ENCODE data around the gene TMEM217.

The TMEM217 gene

GRCh38 chr6:37225350-37226169 lies 32.4 kb downstream of the TMEM217 start:
- Histone ChIP-seq H3K27ac (ENCODE audit: low read length, poor library complexity, severe bottlenecking) (no peak overlapping the region), H2BK5ac (ENCODE audit: low read depth, low read length, poor library complexity, severe bottlenecking) (no peak overlapping the region), H3K9me3 (ENCODE audit: control insufficient read depth, low read length) (no peaks in the 10 kb centered on the region), H3K4me2 (ENCODE audit: low read length, poor library complexity, severe bottlenecking) (no peak overlapping the region), H2BK12ac (ENCODE audit: low read length in 2 of 2) (no peak overlapping the region), H2AFZ (ENCODE audit: low read depth, low read length) (no peak overlapping the region), H2AK5ac (ENCODE audit: low read length, severe bottlenecking) (no peak overlapping the region), H3K79me1 (replicated peaks; ENCODE audit: low read length, poor library complexity, severe bottlenecking) (peaks cover 2% of the 10 kb centered on the region), H3K36me3 (ENCODE audit: control insufficient read depth in 1 of 2, insufficient read depth in 2 of 2, low read depth in 1 of 2, low read length in 2 of 2) (no peaks in the 10 kb centered on the region), H3K27me3 (ENCODE audit: control insufficient read depth in 1 of 2, insufficient read depth in 1 of 2, low read length in 2 of 2) (no peaks in the 10 kb centered on the region), H2BK15ac (ENCODE audit: low read depth, poor library complexity, severe bottlenecking) (no peak overlapping the region), H4K91ac (ENCODE audit: low read length) (no peak overlapping the region), H3K23ac (ENCODE audit: low read length in 2 of 2) (no peak overlapping the region), H4K8ac (ENCODE audit: low read length) (no peak overlapping the region), H3K4me1 (ENCODE audit: control insufficient read depth, insufficient read depth, low read depth, low read length) (peaks cover 6% of the 10 kb centered on the region), H3K9ac (ENCODE audit: low read length) (no peak overlapping the region), H3K4me3 (ENCODE audit: insufficient read depth in 1 of 2, low read depth in 1 of 2, low read length in 2 of 2) (no peak overlapping the region), H3K4ac (ENCODE audit: low read depth in 1 of 2, low read length in 2 of 2) (no peak overlapping the region), H2BK120ac (ENCODE audit: low read depth, low read length) (no peak overlapping the region), H3K18ac (ENCODE audit: low read depth in 1 of 2, low read length in 2 of 2) (no peak overlapping the region), H3K14ac (ENCODE audit: low read length in 2 of 2) (no peak overlapping the region)
- 89% methylated on average over 4 of the region's 5 CpGs for WGBS
- DNase-seq, result no peak

GRCh38 chr6:37222992-37223391 lies 35.0 kb downstream of the TMEM217 start:
- H3K36me3 ChIP-seq (ENCODE audit: control insufficient read depth in 1 of 2, insufficient read depth in 2 of 2, low read depth in 1 of 2, low read length in 2 of 2), result no peaks in the 10 kb centered on the region
- no peak overlapping the region for H2BK5ac ChIP-seq (ENCODE audit: low read depth, low read length, poor library complexity, severe bottlenecking)
- H4K91ac ChIP-seq (ENCODE audit: low read length), result no peak overlapping the region

GRCh38 chr6:37222125-37222967 lies 35.6 kb downstream of the TMEM217 start:
- Histone ChIP-seq H2BK5ac (ENCODE audit: low read depth, low read length, poor library complexity, severe bottlenecking) (peak overlapping the region; percentile 68), H2BK120ac (ENCODE audit: low read depth, low read length) (peak overlapping the region; percentile 62), H3K9me3 (ENCODE audit: control insufficient read depth, low read length) (no peaks in the 10 kb centered on the region), H3K23ac (ENCODE audit: low read length in 2 of 2) (peak overlapping the region in 1 of 2 experiments; percentile 27), H2BK15ac (ENCODE audit: low read depth, poor library complexity, severe bottlenecking) (peak overlapping the region; percentile 75), H3K36me3 (ENCODE audit: control insufficient read depth in 1 of 2, insufficient read depth in 2 of 2, low read depth in 1 of 2, low read length in 2 of 2) (no peaks in the 10 kb centered on the region), H4K91ac (ENCODE audit: low read length) (peak overlapping the region; percentile 64), H3K79me1 (replicated peaks; ENCODE audit: low read length, poor library complexity, severe bottlenecking) (no peaks in the 10 kb centered on the region), H2AK5ac (ENCODE audit: low read length, severe bottlenecking) (no peak overlapping the region), H3K4me1 (ENCODE audit: control insufficient read depth, insufficient read depth, low read depth, low read length) (peaks cover 6% of the 10 kb centered on the region), H3K9ac (ENCODE audit: low read length) (peak overlapping the region; percentile 67), H3K4ac (ENCODE audit: low read depth in 1 of 2, low read length in 2 of 2) (no peak overlapping the region), H2AFZ (ENCODE audit: low read depth, low read length) (peak overlapping the region; percentile 98), H3K4me3 (ENCODE audit: insufficient read depth in 1 of 2, low read depth in 1 of 2, low read length in 2 of 2) (peak overlapping the region; percentile 49 to 81), H3K4me2 (ENCODE audit: low read length, poor library complexity, severe bottlenecking) (peak overlapping the region; percentile 65), H4K8ac (ENCODE audit: low read length) (peak overlapping the region; percentile 79), H3K14ac (ENCODE audit: low read length in 2 of 2) (no peak overlapping the region), H2BK12ac (ENCODE audit: low read length in 2 of 2) (peak overlapping the region in 1 of 2 experiments; percentile 58), H3K27ac (ENCODE audit: low read length, poor library complexity, severe bottlenecking) (peak overlapping the region; percentile 71), H3K18ac (ENCODE audit: low read depth in 1 of 2, low read length in 2 of 2) (peak overlapping the region; percentile 71 to 85), H3K27me3 (ENCODE audit: control insufficient read depth in 1 of 2, insufficient read depth in 1 of 2, low read length in 2 of 2) (no peaks in the 10 kb centered on the region)
- WGBS, result 1% methylated on average over 38 of the region's 39 CpGs
- DNase-seq, result peak; percentile 90

More at GRCh38 chr6:37222992-37223391, 35.0 kb downstream of the TMEM217 start:
- no peak overlapping the region for H3K23ac ChIP-seq (ENCODE audit: low read length in 2 of 2)
- no peak overlapping the region for H2BK120ac ChIP-seq (ENCODE audit: low read depth, low read length)
- H3K27me3 ChIP-seq (ENCODE audit: control insufficient read depth in 1 of 2, insufficient read depth in 1 of 2, low read length in 2 of 2), result no peaks in the 10 kb centered on the region
- H2BK15ac ChIP-seq (ENCODE audit: low read depth, poor library complexity, severe bottlenecking), result no peak overlapping the region
- H4K8ac ChIP-seq (ENCODE audit: low read length), result no peak overlapping the region
- H3K4ac ChIP-seq (ENCODE audit: low read depth in 1 of 2, low read length in 2 of 2), result no peak overlapping the region
- H3K9me3 ChIP-seq (ENCODE audit: control insufficient read depth, low read length), result no peaks in the 10 kb centered on the region
- peak overlapping the region in 1 of 2 experiments; percentile 81 for H3K4me3 ChIP-seq (ENCODE audit: insufficient read depth in 1 of 2, low read depth in 1 of 2, low read length in 2 of 2)
- H3K4me1 ChIP-seq (ENCODE audit: control insufficient read depth, insufficient read depth, low read depth, low read length), result peaks cover 6% of the 10 kb centered on the region
- H3K14ac ChIP-seq (ENCODE audit: low read length in 2 of 2), result no peak overlapping the region
- peak overlapping the region; percentile 67 for H3K9ac ChIP-seq (ENCODE audit: low read length)
- no peak for DNase-seq
- no peak overlapping the region for H3K18ac ChIP-seq (ENCODE audit: low read depth in 1 of 2, low read length in 2 of 2)
- H3K4me2 ChIP-seq (ENCODE audit: low read length, poor library complexity, severe bottlenecking), result peak overlapping the region; percentile 65
- no peak overlapping the region for H2AFZ ChIP-seq (ENCODE audit: low read depth, low read length)
- H2BK12ac ChIP-seq (ENCODE audit: low read length in 2 of 2), result no peak overlapping the region
- H3K27ac ChIP-seq (ENCODE audit: low read length, poor library complexity, severe bottlenecking), result peak overlapping the region; percentile 71
- H3K79me1 ChIP-seq (replicated peaks; ENCODE audit: low read length, poor library complexity, severe bottlenecking), result no peaks in the 10 kb centered on the region
- no peak overlapping the region for H2AK5ac ChIP-seq (ENCODE audit: low read length, severe bottlenecking)

GRCh38 chr6:37221585-37222124 lies 36.3 kb downstream of the TMEM217 start:
- Histone ChIP-seq H2BK15ac (ENCODE audit: low read depth, poor library complexity, severe bottlenecking) (no peak overlapping the region), H3K4me2 (ENCODE audit: low read length, poor library complexity, severe bottlenecking) (peak overlapping the region; percentile 65), H2AFZ (ENCODE audit: low read depth, low read length) (peak overlapping the region; percentile 43), H2BK5ac (ENCODE audit: low read depth, low read length, poor library complexity, severe bottlenecking) (no peak overlapping the region), H3K23ac (ENCODE audit: low read length in 2 of 2) (no peak overlapping the region), H3K18ac (ENCODE audit: low read depth in 1 of 2, low read length in 2 of 2) (peak overlapping the region; percentile 69 to 85), H3K9me3 (ENCODE audit: control insufficient read depth, low read length) (no peaks in the 10 kb centered on the region), H4K8ac (ENCODE audit: low read length) (peak overlapping the region; percentile 79), H2BK12ac (ENCODE audit: low read length in 2 of 2) (no peak overlapping the region), H3K14ac (ENCODE audit: low read length in 2 of 2) (peak overlapping the region in 1 of 2 experiments; percentile 61), H4K91ac (ENCODE audit: low read length) (peak overlapping the region; percentile 64), H3K9ac (ENCODE audit: low read length) (no peak overlapping the region), H2AK5ac (ENCODE audit: low read length, severe bottlenecking) (peak overlapping the region; percentile 6), H3K4ac (ENCODE audit: low read depth in 1 of 2, low read length in 2 of 2) (no peak overlapping the region), H3K27me3 (ENCODE audit: control insufficient read depth in 1 of 2, insufficient read depth in 1 of 2, low read length in 2 of 2) (no peaks in the 10 kb centered on the region), H3K79me1 (replicated peaks; ENCODE audit: low read length, poor library complexity, severe bottlenecking) (no peaks in the 10 kb centered on the region), H3K36me3 (ENCODE audit: control insufficient read depth in 1 of 2, insufficient read depth in 2 of 2, low read depth in 1 of 2, low read length in 2 of 2) (no peaks in the 10 kb centered on the region), H3K4me3 (ENCODE audit: insufficient read depth in 1 of 2, low read depth in 1 of 2, low read length in 2 of 2) (peak overlapping the region; percentile 49 to 81), H3K27ac (ENCODE audit: low read length, poor library complexity, severe bottlenecking) (peak overlapping the region; percentile 71), H2BK120ac (ENCODE audit: low read depth, low read length) (no peak overlapping the region), H3K4me1 (ENCODE audit: control insufficient read depth, insufficient read depth, low read depth, low read length) (peaks cover 7% of the 10 kb centered on the region)
- DNase-seq, result no peak
- WGBS, result 40% methylated on average over 6 of the region's 6 CpGs

All from mesenchymal stem cell (in vitro differentiated cells and primary cell).